ENCODE results near the gene SRRM2.
A peak's percentile ranks its signal among the peaks of the same experiment; 100 is the strongest.

The SRRM2 gene

DNA sequence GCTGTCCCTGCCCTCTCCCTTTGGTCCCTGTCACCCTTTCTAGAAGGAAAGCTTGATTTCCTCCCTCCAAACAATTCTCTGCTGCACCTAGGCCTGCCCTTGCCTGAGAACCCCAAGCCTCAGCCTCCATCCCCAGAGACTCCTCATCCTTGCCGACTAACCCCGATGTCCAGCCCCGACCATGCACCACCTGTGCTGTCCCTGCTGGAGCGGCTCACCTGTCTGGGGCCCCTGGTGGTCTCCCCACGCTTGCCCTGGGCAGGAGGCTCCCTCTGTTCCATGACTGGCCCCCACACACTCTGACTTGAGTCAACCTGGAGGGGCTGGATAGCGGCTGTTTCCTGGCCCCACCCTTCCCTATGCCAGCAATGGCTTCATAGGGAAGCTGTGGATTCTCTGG is 12.0 kb upstream of the SRRM2 start:
- DNase-seq, result no peak

GRCh38 chr16:2741168-2741567 is 11.3 kb upstream of the SRRM2 start:
- no peak for DNase-seq

- DNase-seq, result no peak
Measured at GRCh38 chr16:2742323-2743006, 10.0 kb upstream of the SRRM2 start.

GRCh38 chr16:2743007-2743810 is 9.2 kb upstream of the SRRM2 start:
- no peak for DNase-seq

DNA sequence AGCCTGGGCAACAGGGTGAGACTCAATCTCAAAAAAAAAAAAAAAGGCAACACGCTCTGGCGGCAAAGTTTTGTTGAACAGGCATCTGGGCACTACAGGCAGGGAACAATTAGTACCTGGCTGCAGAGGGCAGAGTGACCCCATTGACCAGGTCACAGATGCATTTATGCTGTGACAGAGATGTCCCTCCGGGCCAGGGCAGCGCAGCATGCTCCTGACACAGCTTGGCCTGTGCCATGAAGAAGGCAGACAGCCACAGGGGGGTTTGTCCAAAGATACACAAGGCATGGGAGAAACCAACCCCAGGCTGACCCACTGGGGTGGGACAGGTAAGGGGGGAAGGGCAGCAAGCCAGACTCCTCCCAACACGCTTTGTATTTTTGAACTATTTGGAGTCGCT is 7.7 kb upstream of the SRRM2 start:
- DNase-seq, result no peak

DNA sequence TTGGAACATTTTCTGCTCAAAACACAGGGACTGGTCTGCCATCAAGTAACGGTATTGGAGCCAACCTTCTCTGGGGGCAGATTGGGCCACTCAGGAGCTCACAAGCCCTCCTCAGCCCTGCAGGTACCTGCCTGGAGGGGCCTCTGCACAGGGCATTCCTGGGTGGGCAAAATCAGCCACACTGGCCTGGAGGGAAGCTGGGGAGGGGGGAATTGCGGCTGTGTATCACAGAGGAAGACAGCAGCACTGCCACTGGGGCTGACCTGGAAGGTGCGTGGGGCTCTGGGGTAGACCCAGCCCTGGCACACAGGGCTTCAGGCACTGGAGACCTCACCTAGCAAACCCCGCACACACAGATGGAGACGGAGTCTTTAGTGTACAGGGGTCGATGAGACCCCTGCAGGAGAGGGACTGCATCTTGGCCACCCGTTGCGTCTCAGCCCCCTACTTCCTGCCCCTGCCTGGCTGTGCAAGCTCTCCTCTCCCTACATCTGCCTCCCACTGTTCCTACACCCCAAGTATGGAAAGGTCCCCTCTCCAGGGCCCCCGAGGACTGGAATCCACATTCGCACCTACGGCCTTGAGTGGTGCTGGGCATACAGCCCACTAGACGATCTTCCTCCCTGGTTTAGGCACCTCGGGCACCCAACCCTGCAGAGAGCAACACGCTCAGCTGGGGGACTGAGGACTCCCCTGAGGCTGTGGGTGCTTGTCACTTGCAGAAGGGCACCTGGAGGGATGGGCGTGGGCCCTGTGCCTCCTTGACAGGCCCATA is 7.1 kb upstream of the SRRM2 start:
- DNase-seq, result no peak

DNA sequence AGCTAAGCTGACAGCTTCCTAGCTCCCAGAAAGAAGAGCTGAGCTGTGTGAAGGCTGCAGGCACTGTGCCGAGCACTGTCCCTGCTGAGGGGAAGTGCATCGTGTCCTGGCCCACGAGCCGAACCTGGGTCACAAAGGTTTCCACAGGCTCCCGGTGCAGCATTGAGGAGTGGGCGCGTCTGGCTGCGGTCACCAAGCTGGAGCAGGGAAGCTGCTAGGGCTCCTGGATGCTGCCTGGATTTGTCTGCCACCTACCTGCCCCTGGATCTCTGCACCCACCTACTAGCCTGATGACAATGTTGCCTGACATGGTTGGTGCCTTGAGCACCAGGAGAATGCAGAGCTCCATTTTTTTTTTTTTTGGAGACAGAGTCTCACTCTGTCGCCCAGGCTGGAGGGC is 6.5 kb upstream of the SRRM2 start:
- no peak for DNase-seq

DNA sequence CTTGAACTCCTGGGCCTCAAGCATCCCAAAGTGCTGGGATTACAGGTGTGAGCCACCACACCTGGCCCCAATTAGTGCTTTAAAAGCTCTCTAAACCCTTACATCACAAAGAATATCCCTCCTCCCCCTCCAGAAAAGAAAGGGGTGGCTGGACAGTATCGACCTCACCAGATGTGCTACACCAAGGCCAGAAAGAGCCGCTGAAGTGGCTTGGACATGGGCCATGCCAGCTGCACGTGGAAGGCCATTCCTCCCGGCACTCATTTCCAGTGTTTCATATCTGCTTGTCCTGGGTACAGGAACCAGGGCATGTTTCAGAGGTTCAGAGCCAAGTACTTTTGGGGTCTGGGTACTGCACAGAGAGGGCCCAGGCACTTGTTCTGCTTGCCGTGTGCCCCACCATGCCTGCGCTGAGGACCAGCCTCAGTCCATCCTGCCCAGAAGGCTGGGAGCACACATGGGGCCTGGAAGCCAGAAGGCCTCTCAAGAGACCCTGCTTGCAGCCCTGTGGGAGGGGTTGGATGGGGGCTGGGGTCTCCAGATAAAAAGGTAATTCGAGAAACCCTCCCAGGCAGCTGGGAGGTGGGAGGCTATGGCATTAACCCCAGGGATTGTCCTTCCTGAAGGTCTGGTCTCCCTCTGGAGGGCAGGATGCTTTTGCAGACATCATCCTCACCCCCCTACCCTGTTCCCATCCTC is 3.5 kb upstream of the SRRM2 start:
- no peak for DNase-seq

GRCh38 chr16:2749476-2749875 is 3.0 kb upstream of the SRRM2 start:
- DNase-seq, result no peak

- DNase-seq, result no peak
Measured at GRCh38 chr16:2749936-2750335, 2.5 kb upstream of the SRRM2 start.

DNA sequence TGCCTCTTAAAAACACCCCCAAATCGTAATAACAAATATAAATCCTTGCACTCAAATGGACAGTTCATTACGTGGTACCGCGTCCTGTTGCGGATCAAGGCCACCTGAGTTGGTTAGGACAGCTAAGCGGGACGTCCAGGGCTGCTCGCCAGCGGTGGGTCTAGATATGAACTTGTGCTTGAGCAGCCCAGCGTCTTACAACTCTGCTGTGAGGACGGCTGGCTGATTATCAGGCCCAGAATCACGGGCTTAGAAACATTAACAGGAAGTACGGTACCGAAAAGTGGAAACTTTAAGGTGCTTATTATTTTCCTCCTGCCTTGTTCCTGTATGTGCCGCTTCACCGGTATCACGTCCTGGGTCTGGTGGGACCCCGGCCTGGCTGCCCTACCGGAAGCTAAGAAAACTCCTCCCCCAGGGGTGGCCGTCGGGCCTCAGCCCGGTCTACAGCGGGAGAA is 832 bp upstream of the SRRM2 start:
- DNase-seq, result no peak

DNA sequence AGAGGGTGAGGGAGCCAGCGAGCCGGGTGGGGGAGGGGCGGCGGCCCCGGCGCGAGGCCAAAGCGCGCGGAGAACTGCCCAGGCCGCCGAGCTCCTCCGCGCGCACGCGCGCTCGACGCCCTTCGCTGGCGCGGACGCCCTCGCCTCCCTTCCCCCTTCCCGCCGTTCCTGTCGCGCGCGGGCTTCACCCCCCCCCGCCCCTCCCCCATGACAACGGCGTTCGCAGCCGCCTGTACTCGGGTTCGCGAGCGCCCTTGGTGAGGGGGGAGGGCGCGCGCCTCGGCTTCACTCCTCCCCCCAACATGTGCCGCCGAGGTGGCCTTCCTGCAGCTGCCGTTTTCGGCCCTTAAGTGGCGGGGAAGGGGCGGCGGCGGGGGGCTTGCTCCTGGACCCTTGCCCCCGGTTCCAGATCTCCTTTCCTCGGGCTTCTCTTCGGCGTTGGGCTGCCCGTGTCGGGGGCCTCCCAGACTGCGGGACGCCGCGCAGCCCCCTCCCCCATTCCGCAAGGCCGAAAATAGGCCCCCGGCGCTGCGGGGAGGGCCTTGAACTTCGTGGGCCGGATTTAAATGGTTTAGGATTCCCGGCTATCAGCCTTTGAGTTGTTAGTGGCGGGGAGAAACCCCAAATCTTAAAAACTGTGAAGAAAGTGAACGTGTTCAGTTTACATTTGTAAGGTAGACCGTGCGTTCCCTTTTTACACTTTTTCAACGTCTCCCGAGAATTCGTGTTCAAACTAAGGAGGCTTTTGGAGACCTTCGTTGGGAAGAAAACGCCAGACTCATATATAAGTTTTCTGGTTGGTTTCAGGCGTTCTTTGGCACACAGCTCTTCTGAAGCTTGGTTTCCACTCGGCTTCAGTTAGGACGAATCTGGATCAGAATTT is 653 bp downstream of the SRRM2 start:
- peak; percentile 85 for DNase-seq

GRCh38 chr16:2753733-2754020 is 1.2 kb downstream of the SRRM2 start:
- no peak for DNase-seq

GRCh38 chr16:2755158-2755557 is 2.7 kb downstream of the SRRM2 start:
- no peak for DNase-seq

DNA sequence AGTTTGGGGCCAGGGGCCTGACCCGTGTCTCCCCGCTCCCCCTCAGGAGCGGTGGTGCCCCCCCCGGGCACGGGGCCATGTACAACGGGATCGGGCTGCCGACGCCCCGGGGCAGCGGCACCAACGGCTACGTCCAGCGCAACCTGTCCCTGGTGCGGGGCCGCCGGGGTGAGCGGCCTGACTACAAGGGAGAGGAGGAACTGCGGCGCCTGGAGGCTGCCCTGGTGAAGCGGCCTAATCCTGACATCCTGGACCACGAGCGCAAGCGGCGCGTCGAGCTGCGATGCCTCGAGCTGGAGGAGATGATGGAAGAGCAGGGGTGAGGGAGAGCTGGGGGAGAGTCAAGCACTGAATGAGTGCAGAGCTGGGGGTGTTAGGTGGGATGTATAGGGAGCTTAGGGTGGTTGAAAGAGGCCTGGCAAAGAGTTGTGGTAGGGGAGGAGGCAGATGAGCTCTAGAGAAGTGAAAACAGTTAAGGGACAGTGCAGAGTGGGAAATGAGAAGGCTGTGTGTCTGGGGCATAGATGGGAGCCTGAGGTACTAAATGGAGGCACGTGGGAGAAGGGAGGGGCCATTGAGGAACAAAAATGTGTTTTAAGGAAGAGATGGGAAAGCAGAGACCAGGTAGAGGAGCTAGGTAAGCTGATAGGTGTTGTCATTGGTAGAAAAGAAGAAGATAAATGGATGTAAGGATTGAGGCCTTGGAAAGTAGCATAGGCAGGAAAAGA is 4.0 kb downstream of the SRRM2 start:
- no peak for DNase-seq

GRCh38 chr16:2757344-2757743 is 4.9 kb downstream of the SRRM2 start:
- no peak for DNase-seq

DNA sequence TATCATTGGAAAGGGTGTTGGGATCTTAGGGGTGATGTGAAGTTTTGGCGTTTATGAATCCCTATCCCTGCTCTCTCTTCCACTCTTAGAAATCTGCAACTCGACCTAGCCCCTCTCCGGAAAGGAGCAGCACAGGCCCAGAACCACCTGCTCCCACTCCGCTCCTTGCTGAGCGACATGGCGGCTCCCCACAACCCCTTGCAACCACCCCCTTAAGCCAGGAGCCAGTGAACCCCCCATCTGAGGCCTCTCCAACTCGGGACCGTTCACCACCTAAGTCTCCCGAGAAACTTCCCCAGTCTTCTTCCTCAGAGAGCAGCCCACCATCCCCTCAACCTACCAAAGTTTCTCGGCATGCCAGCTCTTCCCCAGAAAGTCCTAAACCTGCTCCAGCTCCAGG is 9.0 kb downstream of the SRRM2 start:
- no peak for DNase-seq

DNA sequence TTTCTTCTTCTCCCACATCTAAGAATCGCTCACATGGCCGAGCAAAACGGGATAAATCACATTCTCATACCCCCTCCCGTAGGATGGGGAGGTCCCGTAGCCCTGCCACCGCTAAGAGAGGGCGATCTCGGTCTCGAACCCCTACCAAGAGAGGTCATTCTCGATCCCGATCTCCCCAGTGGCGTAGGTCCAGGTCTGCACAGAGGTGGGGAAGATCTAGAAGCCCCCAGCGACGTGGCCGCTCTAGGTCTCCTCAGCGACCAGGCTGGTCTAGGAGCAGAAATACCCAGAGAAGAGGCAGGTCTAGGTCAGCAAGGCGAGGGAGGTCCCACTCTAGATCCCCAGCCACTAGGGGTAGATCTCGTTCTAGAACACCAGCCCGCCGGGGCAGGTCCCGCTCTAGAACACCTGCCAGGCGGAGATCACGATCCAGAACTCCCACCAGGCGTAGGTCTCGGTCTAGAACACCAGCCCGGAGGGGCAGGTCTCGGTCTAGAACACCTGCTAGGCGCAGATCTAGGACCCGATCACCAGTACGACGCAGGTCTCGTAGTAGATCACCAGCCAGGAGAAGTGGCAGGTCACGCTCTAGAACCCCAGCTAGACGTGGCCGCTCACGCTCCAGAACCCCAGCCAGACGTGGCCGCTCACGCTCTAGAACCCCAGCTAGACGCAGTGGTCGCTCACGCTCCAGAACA is 9.6 kb downstream of the SRRM2 start:
- DNase-seq, result no peak

- DNase-seq, result no peak
Measured at GRCh38 chr16:2762711-2763110, 10.3 kb downstream of the SRRM2 start.

DNA sequence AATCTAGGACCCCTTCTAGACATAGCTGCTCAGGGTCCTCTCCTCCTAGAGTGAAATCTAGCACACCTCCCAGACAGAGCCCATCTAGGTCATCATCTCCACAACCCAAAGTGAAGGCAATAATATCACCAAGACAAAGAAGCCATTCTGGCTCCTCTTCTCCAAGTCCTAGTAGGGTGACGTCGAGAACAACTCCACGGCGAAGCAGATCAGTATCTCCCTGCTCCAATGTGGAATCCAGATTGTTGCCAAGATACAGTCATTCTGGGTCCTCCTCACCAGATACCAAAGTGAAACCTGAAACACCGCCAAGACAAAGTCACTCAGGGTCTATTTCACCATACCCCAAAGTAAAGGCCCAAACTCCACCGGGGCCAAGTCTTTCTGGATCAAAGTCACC is 10.7 kb downstream of the SRRM2 start:
- no peak for DNase-seq

DNA sequence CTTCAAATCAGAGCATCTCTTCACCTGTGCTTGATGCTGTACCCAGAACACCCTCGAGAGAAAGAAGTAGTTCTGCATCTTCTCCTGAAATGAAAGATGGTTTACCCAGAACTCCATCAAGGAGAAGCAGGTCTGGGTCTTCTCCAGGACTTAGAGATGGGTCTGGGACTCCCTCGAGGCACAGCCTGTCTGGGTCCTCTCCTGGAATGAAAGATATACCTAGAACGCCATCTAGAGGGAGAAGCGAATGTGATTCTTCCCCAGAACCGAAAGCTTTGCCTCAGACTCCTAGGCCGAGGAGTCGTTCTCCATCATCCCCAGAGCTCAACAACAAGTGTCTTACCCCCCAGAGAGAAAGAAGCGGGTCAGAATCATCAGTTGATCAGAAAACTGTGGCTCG is 12.3 kb downstream of the SRRM2 start:
- DNase-seq, result no peak

All from NCI-H2227 treated with DMSO at 0.1 percent for 48 hours (cell line).